Endometrial microvascular endothelial cells (primary cell): ENCODE measurements around the gene GLI3. TPM values are rescaled to one million over a fixed set of nuclear protein-coding genes. Genes with fewer than 3 reads are reported as not detected.

Experiments
- in situ Hi-C: cut with HindIII; loops from 2 replicates; pipeline ENCODE4 v1.10.0; 2017; ENCODE audit warnings: low sequenced_read_pairs, low pct_unique_long_range_greater_than_20kb; ENCODE audit errors: inconsistent ontology term
- total RNA-seq: library from RNA; depleted of rRNA; stranded (reverse); fragments of >200 nt; gene quantifications from one replicate; pipeline ENCODE4 v1.2.3, GENCODE V29; 2015; ENCODE audit errors: inconsistent ontology term

The GLI3 gene
- 3.3 TPM for total RNA-seq

- in situ Hi-C loops: loop anchor here (25.0 kb wide), 1 partner anchor 250 kb away; no protein-coding TSS in a partner anchor
Measured at GRCh38 chr7:42236976-42237810, at the start of gene GLI3. TSS of gene GLI3 (minus strand) at chr7:42237209. CDS start at chr7:42223253, 13,956 bp downstream.

GRCh38 chr7:42285383-42285824 is 48.4 kb upstream of the GLI3 start:
- in situ Hi-C loops: no loop called here

- in situ Hi-C loops: no loop called here
Measured at GRCh38 chr7:42283553-42283952, 46.5 kb upstream of the GLI3 start.

- in situ Hi-C loops: no loop called here
Measured at GRCh38 chr7:42278344-42278743, 41.3 kb upstream of the GLI3 start.

- in situ Hi-C loops: no loop called here
Measured at GRCh38 chr7:42274053-42274452, 37.0 kb upstream of the GLI3 start.

- in situ Hi-C loops: no loop called here
Measured at GRCh38 chr7:42272793-42273665, 36.0 kb upstream of the GLI3 start.

GRCh38 chr7:42269161-42269560 is 32.2 kb upstream of the GLI3 start:
- in situ Hi-C loops: no loop called here

GRCh38 chr7:42264702-42265101 is 27.7 kb upstream of the GLI3 start:
- in situ Hi-C loops: no loop called here

- in situ Hi-C loops: no loop called here
Measured at GRCh38 chr7:42263971-42264370, 27.0 kb upstream of the GLI3 start.

- in situ Hi-C loops: no loop called here
Measured at GRCh38 chr7:42262964-42263363, 26.0 kb upstream of the GLI3 start.

GRCh38 chr7:42254217-42254616 is 17.2 kb upstream of the GLI3 start:
- in situ Hi-C loops: no loop called here

- in situ Hi-C loops: no loop called here
Measured at GRCh38 chr7:42253316-42253715, 16.3 kb upstream of the GLI3 start.

GRCh38 chr7:42250411-42250810 is 13.4 kb upstream of the GLI3 start:
- in situ Hi-C loops: no loop called here

GRCh38 chr7:42248579-42248978 is 11.6 kb upstream of the GLI3 start:
- in situ Hi-C loops: loop anchor here (25.0 kb wide), 1 partner anchor 261 kb away; no protein-coding TSS in a partner anchor

GRCh38 chr7:42247301-42247700 is 10.3 kb upstream of the GLI3 start:
- in situ Hi-C loops: loop anchor here (25.0 kb wide), 1 partner anchor 260 kb away; no protein-coding TSS in a partner anchor

GRCh38 chr7:42244828-42245227 is 7.8 kb upstream of the GLI3 start:
- in situ Hi-C loops: loop anchor here (25.0 kb wide), 1 partner anchor 258 kb away; no protein-coding TSS in a partner anchor

GRCh38 chr7:42242381-42242780 is 5.4 kb upstream of the GLI3 start:
- in situ Hi-C loops: loop anchor here (25.0 kb wide), 1 partner anchor 255 kb away; no protein-coding TSS in a partner anchor

- in situ Hi-C loops: loop anchor here (25.0 kb wide), 1 partner anchor 254 kb away; no protein-coding TSS in a partner anchor
Measured at GRCh38 chr7:42241424-42241823, 4.4 kb upstream of the GLI3 start.

GRCh38 chr7:42240416-42240815 is 3.4 kb upstream of the GLI3 start:
- in situ Hi-C loops: loop anchor here (25.0 kb wide), 1 partner anchor 253 kb away; no protein-coding TSS in a partner anchor
